IMR-90 (cell line): ENCODE measurements around the gene SSR1. TPM values are rescaled to one million over a fixed set of nuclear protein-coding genes. Genes with fewer than 3 reads are reported as not detected.

Source experiments
- ATAC-seq: fragments of 200-7000 bp; cut with Tn5 transposase; 2 replicates; pipeline ENCODE4 v1.9.1; 2020; ENCODE audit warnings: low read depth, mild to moderate bottlenecking, moderate library complexity
- BruUV-seq: library from RNA; stranded (reverse); fragments of 400-500 nt; replicated peaks from 2 replicates; lab custom pipeline; 2021; lab: Mats Ljungman, UMichigan
- CTCF ChIA-PET: fragments of 300-600 bp; formaldehyde crosslinking; extraction: SDS; loops from one replicate; lab custom pipeline; 2021; ENCODE audit warnings: antibody characterized with exemption; lab: Yijun Ruan, JAX
- POLR2A ChIA-PET: fragments of 300-600 bp; sonication (Branson Sonifier 250); formaldehyde crosslinking; loops from one replicate; lab custom pipeline; 2022; ENCODE audit warnings: antibody characterized with exemption; ENCODE audit not compliant: unreplicated experiment; lab: Charles Lee
- DNase-seq: peaks from one replicate; pipeline ENCODE4 v3.0.0; 2013
- H2AFZ ChIP-seq: replicated peaks from 2 replicates; pipeline ENCODE3; 2013; ENCODE audit warnings: low read length, mild to moderate bottlenecking; ENCODE audit not compliant: poor library complexity
- H2AK5ac ChIP-seq: 2 replicates; pipeline ENCODE4 v1.6.1; 2013; ENCODE audit warnings: low read depth, low read length, inconsistent platforms
- H2AK9ac ChIP-seq: replicated peaks from 2 replicates; pipeline ENCODE3; 2013; ENCODE audit warnings: mild to moderate bottlenecking, low read depth, low read length, moderate library complexity; ENCODE audit not compliant: poor library complexity
- H2BK120ac ChIP-seq: 2 replicates; pipeline ENCODE4 v1.6.1; 2013; ENCODE audit warnings: low read depth, low read length, inconsistent platforms
- H2BK15ac ChIP-seq: 3 replicates; pipeline ENCODE4 v1.6.1; 2013; ENCODE audit warnings: low read depth, low read length, inconsistent platforms
- H2BK20ac ChIP-seq: 2 replicates; pipeline ENCODE4 v1.6.1; 2013; ENCODE audit warnings: low read depth, mild to moderate bottlenecking, inconsistent platforms, low read length, moderate library complexity
- H2BK5ac ChIP-seq: 2 replicates; pipeline ENCODE4 v1.6.1; 2013; ENCODE audit warnings: mild to moderate bottlenecking, low read depth, low read length, inconsistent platforms; ENCODE audit not compliant: poor library complexity, severe bottlenecking
- H3K14ac ChIP-seq: replicated peaks from 2 replicates; pipeline ENCODE4 v1.6.1; 2013; ENCODE audit warnings: low read depth, low read length, inconsistent platforms
- H3K18ac ChIP-seq: 2 replicates; pipeline ENCODE4 v1.6.1; 2013; ENCODE audit warnings: low read depth, low read length, control low read depth
- H3K23ac ChIP-seq: 2 replicates; pipeline ENCODE4 v1.6.1; 2013; ENCODE audit warnings: low read depth, low read length, inconsistent platforms
- H3K27ac ChIP-seq: 2 replicates; pipeline ENCODE4 v1.5.1; 2013; ENCODE audit warnings: mild to moderate bottlenecking, control low read depth, low read length; ENCODE audit not compliant: insufficient read depth
- H3K27me3 ChIP-seq: 2 replicates; pipeline ENCODE4 v1.6.1; 2013; ENCODE audit warnings: low read length; ENCODE audit not compliant: control insufficient read depth, insufficient read depth
- H3K36me3 ChIP-seq: 2 replicates; pipeline ENCODE4 v1.6.1; 2013; ENCODE audit warnings: low read length, mixed read lengths; ENCODE audit not compliant: control insufficient read depth, insufficient read depth
- H3K4ac ChIP-seq: 2 replicates; pipeline ENCODE4 v1.6.1; 2013; ENCODE audit warnings: low read depth, low read length, inconsistent platforms
- H3K4me1 ChIP-seq: 2 replicates; pipeline ENCODE4 v1.6.1; 2013; ENCODE audit warnings: low read length, mixed read lengths; ENCODE audit not compliant: control insufficient read depth, insufficient read depth
- H3K4me2 ChIP-seq: 2 replicates; pipeline ENCODE4 v1.6.1; 2013; ENCODE audit warnings: low read depth, mild to moderate bottlenecking, control low read depth, low read length, moderate library complexity
- H3K4me3 ChIP-seq: 2 replicates; pipeline ENCODE4 v1.5.1; 2013; ENCODE audit warnings: low read depth, mild to moderate bottlenecking, control low read depth, low read length, moderate library complexity; ENCODE audit not compliant: insufficient read depth
- H3K56ac ChIP-seq: 2 replicates; pipeline ENCODE4 v1.6.1; 2013; ENCODE audit warnings: low read length, inconsistent platforms; ENCODE audit not compliant: insufficient read depth; ENCODE audit errors: extremely low read depth
- H3K79me1 ChIP-seq, 2 experiments: 2 replicates each; pipeline ENCODE4 v1.6.1; 2013; ENCODE audit warnings: low read length in 2 of 2, inconsistent platforms in 1 of 2, low read depth in 1 of 2
- H3K9ac ChIP-seq: 2 replicates; pipeline ENCODE4 v1.6.1; 2013; ENCODE audit warnings: low read depth, low read length, control low read depth
- H3K9me1 ChIP-seq: 2 replicates; pipeline ENCODE4 v1.6.1; 2013; ENCODE audit warnings: low read length, inconsistent platforms; ENCODE audit not compliant: insufficient read depth
- H3K9me3 ChIP-seq: 2 replicates; pipeline ENCODE4 v1.6.1; 2013; ENCODE audit warnings: low read length; ENCODE audit not compliant: control insufficient read depth, insufficient read depth
- H4K20me1 ChIP-seq: 2 replicates; pipeline ENCODE4 v1.6.1; 2013; ENCODE audit warnings: low read length, inconsistent platforms; ENCODE audit not compliant: insufficient read depth
- H4K5ac ChIP-seq: 2 replicates; pipeline ENCODE4 v1.6.1; 2013; ENCODE audit warnings: mild to moderate bottlenecking, low read depth, low read length, control low read depth
- H4K8ac ChIP-seq, 2 experiments: 2 replicates each; pipeline ENCODE4 v1.6.1; 2013; ENCODE audit warnings: low read depth in 2 of 2, low read length in 2 of 2, control low read depth in 1 of 2, inconsistent platforms in 1 of 2
- H4K91ac ChIP-seq: 2 replicates; pipeline ENCODE4 v1.6.1; 2013; ENCODE audit warnings: low read depth, low read length, inconsistent platforms; ENCODE audit not compliant: insufficient read depth
- CHD1 ChIP-seq: IDR thresholded peaks from 2 replicates; pipeline ENCODE4 v1.6.1; 2012; ENCODE audit warnings: low read depth, low read length, improper control_type of control experiment
- CTCF ChIP-seq: conservative IDR thresholded peaks from 2 replicates; pipeline ENCODE4 v1.5.1; 2012; ENCODE audit warnings: mild to moderate bottlenecking, low read depth, low read length, improper control_type of control experiment
- FOS ChIP-seq: fragments of 150-350 bp; IDR thresholded peaks from 2 replicates; pipeline ENCODE4 v1.6.1; 2016; ENCODE audit warnings: low read depth, low read length
- MAFK ChIP-seq: IDR thresholded peaks from 2 replicates; pipeline ENCODE4 v1.6.1; 2012; ENCODE audit warnings: low read depth, low read length, improper control_type of control experiment
- MXI1 ChIP-seq: IDR thresholded peaks from 2 replicates; pipeline ENCODE4 v1.6.1; 2012; ENCODE audit warnings: low read depth, mild to moderate bottlenecking, low read length, moderate library complexity, borderline replicate concordance
- NFE2L2 ChIP-seq: fragments of 150-350 bp; IDR thresholded peaks from 2 replicates; pipeline ENCODE4 v1.6.1; 2016; ENCODE audit warnings: low read depth, mild to moderate bottlenecking, low read length
- SMC3 ChIP-seq: fragments of 150-350 bp; IDR thresholded peaks from 2 replicates; pipeline ENCODE4 v1.6.1; 2016; ENCODE audit warnings: low read depth, mild to moderate bottlenecking, antibody characterized with exemption, low read length, moderate library complexity
- WGBS, 2 experiments: methylation state at CpG; one replicate each; pipeline versions ENCODE4 v1.1.5 to v1.1.7; 2013; ENCODE audit warnings: missing lambda C conversion rate in 2 of 2; ENCODE audit not compliant: insufficient read length in 1 of 2; ENCODE audit errors: extremely low coverage in 2 of 2; 5-methylcytosine and 5-hydroxymethylcytosine counted together
- dilution Hi-C: fragments of 300-500 bp; cut with HindIII; formaldehyde crosslinking; loops from one replicate; pipeline ENCODE4 v1.14.3; 2018; ENCODE audit warnings: low sequenced_read_pairs; ENCODE audit not compliant: unreplicated experiment
- in situ Hi-C: fragments of 300-500 bp; cut with MboI; formaldehyde crosslinking; loops from 3 replicates; pipeline ENCODE4 v1.14.3; 2019; ENCODE audit warnings: low sequenced_read_pairs, inconsistent platforms, mixed read lengths
- intact Hi-C: fragments of 100-400 bp; cut with micrococcal nuclease; formaldehyde crosslinking; loops from 2 replicates; pipeline ENCODE4 v1.10.0; 2022
- polyA plus RNA-seq, 3 experiments: library from polyadenylated mRNA; depleted of rRNA; stranded (reverse); fragments of >200 nt; gene quantifications; 2 replicates each; pipeline ENCODE4 v1.2.3, GENCODE V29; 2012; ENCODE audit warnings: low replicate concordance in 1 of 3
- total RNA-seq: library from RNA; depleted of rRNA; stranded (reverse); fragments of >200 nt; gene quantifications from 2 replicates; pipeline ENCODE4 v1.2.3, GENCODE V29; 2012
- TF ChIP-seq, protein P1 (sequence below): fragments of 150-350 bp; IDR thresholded peaks from 2 replicates; pipeline ENCODE4 v1.6.1; 2017; ENCODE audit warnings: mild to moderate bottlenecking, antibody characterized with exemption, low read length, low read depth

The SSR1 gene
- total and polyA plus RNA-seq, 2 of the 4 experiments (the other 2 are of a cell fraction), result 110 to 120 TPM

DNA sequence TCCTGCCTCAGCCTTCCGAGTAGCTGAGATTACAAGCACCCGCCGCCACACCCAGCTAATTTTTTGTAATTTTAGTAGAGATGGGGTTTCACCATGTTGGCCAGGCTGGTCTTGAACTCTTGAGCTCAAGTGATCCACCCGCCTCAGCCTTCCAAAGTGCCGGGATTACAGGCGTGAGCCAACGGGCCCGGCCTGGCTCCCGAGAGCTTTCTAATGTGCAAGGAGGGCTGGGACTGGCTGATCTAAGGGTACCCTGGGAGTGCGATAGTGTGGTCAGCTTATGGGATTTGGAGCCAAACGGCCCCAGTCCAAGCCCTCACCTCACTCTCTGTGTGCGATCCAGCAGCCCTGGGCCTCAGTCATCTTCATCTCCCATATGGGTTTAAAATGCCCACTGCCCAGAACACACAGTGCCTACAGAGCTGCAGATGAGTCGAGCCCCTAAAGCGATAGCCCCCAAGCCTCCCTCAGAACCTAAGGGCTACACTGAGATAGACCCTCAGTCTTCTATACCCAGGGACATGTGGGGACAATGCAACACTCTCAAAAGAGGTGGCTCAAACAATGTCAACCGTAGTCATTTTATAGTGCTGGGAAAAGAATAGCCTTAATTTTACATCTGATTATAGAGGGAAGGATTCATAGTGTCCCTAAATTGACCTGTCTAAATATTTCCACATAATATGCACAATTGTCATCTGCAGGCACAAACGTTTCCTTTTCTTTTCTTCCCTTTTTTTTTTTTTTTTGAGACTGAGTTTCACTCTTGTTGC is 50.1 kb downstream of the SSR1 start:
- no CpG with 5 or more reads among the region's 16 CpGs for WGBS, 2 experiments
- H4K91ac ChIP-seq, result no peak overlapping the region
- no TSS peak for BruUV-seq
- H3K36me3 ChIP-seq, result no peaks in the 10 kb centered on the region
- H3K56ac ChIP-seq, result no peak overlapping the region
- in situ Hi-C loops, result no loop called here
- H4K20me1 ChIP-seq, result no peaks in the 10 kb centered on the region
- H3K4ac ChIP-seq, result no peak overlapping the region
- H2AK9ac ChIP-seq, result no peak overlapping the region
- peaks cover 5% of the 10 kb centered on the region for H3K9me3 ChIP-seq
- no peak overlapping the region for H3K14ac ChIP-seq
- peaks cover 7% of the 10 kb centered on the region for H3K4me1 ChIP-seq
- no peak overlapping the region for H3K4me2 ChIP-seq
- POLR2A ChIA-PET, result no interaction called here
- no peak overlapping the region for H2AFZ ChIP-seq
- H2BK120ac ChIP-seq, result no peak overlapping the region
- H3K27me3 ChIP-seq, result no peaks in the 10 kb centered on the region
- intact Hi-C loops, result loop anchor here (5.0 kb wide), 1 partner anchor 586 kb away; no protein-coding TSS in a partner anchor
- H3K9me1 ChIP-seq, result peaks cover 16% of the 10 kb centered on the region
- H3K27ac ChIP-seq, result no peak overlapping the region
- H2BK20ac ChIP-seq, result no peak overlapping the region
- H3K23ac ChIP-seq, result no peak overlapping the region
- no peak for ATAC-seq
- H2BK15ac ChIP-seq, result no peak overlapping the region
- CTCF ChIA-PET, result no interaction called here
- no peak for TF ChIP-seq CTCF
- no peak for TF ChIP-seq NFE2L2
- TF ChIP-seq MAFK, result no peak
- no peak for TF ChIP-seq SMC3
- TF ChIP-seq, protein P1, sequence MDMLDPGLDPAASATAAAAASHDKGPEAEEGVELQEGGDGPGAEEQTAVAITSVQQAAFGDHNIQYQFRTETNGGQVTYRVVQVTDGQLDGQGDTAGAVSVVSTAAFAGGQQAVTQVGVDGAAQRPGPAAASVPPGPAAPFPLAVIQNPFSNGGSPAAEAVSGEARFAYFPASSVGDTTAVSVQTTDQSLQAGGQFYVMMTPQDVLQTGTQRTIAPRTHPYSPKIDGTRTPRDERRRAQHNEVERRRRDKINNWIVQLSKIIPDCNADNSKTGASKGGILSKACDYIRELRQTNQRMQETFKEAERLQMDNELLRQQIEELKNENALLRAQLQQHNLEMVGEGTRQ, result no peak
- no peak for TF ChIP-seq MXI1
- no peak for TF ChIP-seq FOS
- TF ChIP-seq CHD1, result no peak
- H2AK5ac ChIP-seq, result no peak overlapping the region
- H3K79me1 ChIP-seq, result no peaks in the 10 kb centered on the region
- H2BK5ac ChIP-seq, result no peak overlapping the region
- no peak overlapping the region for H3K18ac ChIP-seq
- dilution Hi-C loops, result no loop called here
- H4K8ac ChIP-seq, result no peak overlapping the region
- H3K4me3 ChIP-seq, result no peak overlapping the region
- H4K5ac ChIP-seq, result no peak overlapping the region
- no peak overlapping the region for H3K9ac ChIP-seq
- no peak for DNase-seq
